CD14-positive monocyte (primary cell): Measurements from ENCODE around the gene RAP1B. TPM values are rescaled to one million over a fixed set of nuclear protein-coding genes. Genes with fewer than 3 reads are reported as not detected.
"Not testable (repeated sequence)": the region's sequence is repeated elsewhere in the genome, so short reads cannot be mapped to it uniquely, and the experiment has no call there.

ENCODE experiments used
- DNase-seq, 3 donors: peaks; one replicate each; pipeline ENCODE4 v3.0.0-alpha.2; 2011 to 2022
- H2AFZ ChIP-seq: 2 replicates; pipeline ENCODE4 v1.6.0; 2012; ENCODE audit warnings: mild to moderate bottlenecking, low read depth, low read length, inconsistent platforms; ENCODE audit not compliant: insufficient read depth, poor library complexity, severe bottlenecking
- H3K27ac ChIP-seq, 2 donors: 1 replicate in 1 of 2; 2 replicates in 1 of 2; pipeline ENCODE4 v1.5.1; 2012 to 2013; ENCODE audit warnings: low read length in 2 of 2, control low read depth in 1 of 2, inconsistent platforms in 1 of 2, low read depth in 1 of 2, mild to moderate bottlenecking in 1 of 2
- H3K27me3 ChIP-seq, 2 donors: one replicate each; pipeline versions ENCODE4 v1.6.0 to v1.6.1; 2011 to 2013; ENCODE audit warnings: low read length in 2 of 2; ENCODE audit not compliant: control insufficient read depth in 2 of 2, insufficient read depth in 2 of 2
- H3K36me3 ChIP-seq, 2 donors: replicated peaks in 1 of 2; 1 replicate in 1 of 2; 2 replicates in 1 of 2; pipeline versions ENCODE4 v1.5.1 to v1.6.1; 2012 to 2013; ENCODE audit warnings: low read length in 2 of 2, control low read depth in 1 of 2, inconsistent platforms in 1 of 2, mild to moderate bottlenecking in 1 of 2; ENCODE audit not compliant: insufficient read depth in 2 of 2, control insufficient read depth in 1 of 2
- H3K4me1 ChIP-seq, 2 donors: 1 replicate in 1 of 2; 2 replicates in 1 of 2; pipeline versions ENCODE4 v1.5.1 to v1.6.1; 2012 to 2013; ENCODE audit warnings: low read length in 2 of 2, control low read depth in 1 of 2, inconsistent platforms in 1 of 2, mild to moderate bottlenecking in 1 of 2, moderate library complexity in 1 of 2; ENCODE audit not compliant: insufficient read depth in 2 of 2, control insufficient read depth in 1 of 2
- H3K4me2 ChIP-seq: replicated peaks from 2 replicates; pipeline ENCODE3; 2012; ENCODE audit warnings: low read length, moderate library complexity, mild to moderate bottlenecking; ENCODE audit not compliant: poor library complexity, severe bottlenecking; ENCODE audit errors: extremely low read depth
- H3K4me3 ChIP-seq, 3 experiments: fragments of 200-600 bp in 1 of 3; sonication (generic) in 1 of 3; replicated peaks in 1 of 3; 1 replicate in 2 of 3; 2 replicates in 1 of 3; pipeline ENCODE4 v1.5.1; 2011 to 2013; ENCODE audit warnings: low read length in 3 of 3, mild to moderate bottlenecking in 3 of 3, control low read depth in 2 of 3, low read depth in 2 of 3, inconsistent platforms in 1 of 3, moderate library complexity in 1 of 3
- H3K79me2 ChIP-seq: 2 replicates; pipeline ENCODE4 v1.6.0; 2012; ENCODE audit warnings: mild to moderate bottlenecking, control low read depth, inconsistent platforms, low read length, moderate library complexity; ENCODE audit not compliant: insufficient read depth
- H3K9ac ChIP-seq: 2 replicates; pipeline ENCODE4 v1.6.0; 2017; ENCODE audit warnings: low read length, mild to moderate bottlenecking; ENCODE audit not compliant: insufficient read depth, poor library complexity, severe bottlenecking
- H3K9me3 ChIP-seq, 2 donors: replicated peaks in 1 of 2; 1 replicate in 1 of 2; 2 replicates in 1 of 2; pipeline versions ENCODE4 v1.5.1 to v1.6.1; 2012 to 2013; ENCODE audit warnings: low read length in 2 of 2, control low read depth in 1 of 2; ENCODE audit not compliant: control insufficient read depth in 1 of 2, insufficient read depth in 1 of 2
- H4K20me1 ChIP-seq: 2 replicates; pipeline ENCODE4 v1.6.0; 2012; ENCODE audit warnings: mild to moderate bottlenecking, low read length, control low read depth, moderate library complexity; ENCODE audit not compliant: insufficient read depth
- H3K27ac Mint-ChIP-seq, 7 donors: one replicate each; pipeline ENCODE4 v1.8.0; 2020; ENCODE audit warnings: mild to moderate bottlenecking in 7 of 7, mixed read lengths in 7 of 7, moderate library complexity in 6 of 7, inconsistent platforms in 2 of 7
- H3K27me3 Mint-ChIP-seq, 3 donors: one replicate each; pipeline ENCODE4 v1.8.0; 2021 to 2022; ENCODE audit warnings: low read depth in 3 of 3, mild to moderate bottlenecking in 3 of 3, mixed read lengths in 3 of 3, moderate library complexity in 3 of 3, inconsistent platforms in 1 of 3
- H3K36me3 Mint-ChIP-seq, 2 donors: one replicate each; pipeline ENCODE4 v1.8.0; 2020; ENCODE audit warnings: mixed read lengths in 2 of 2, inconsistent platforms in 1 of 2, mild to moderate bottlenecking in 1 of 2
- H3K4me1 Mint-ChIP-seq: one replicate; pipeline ENCODE4 v1.8.0; 2020; ENCODE audit warnings: mild to moderate bottlenecking, mixed read lengths
- H3K4me3 Mint-ChIP-seq, 2 donors: one replicate each; pipeline ENCODE4 v1.8.0; 2020; ENCODE audit warnings: mild to moderate bottlenecking in 2 of 2, mixed read lengths in 2 of 2, moderate library complexity in 1 of 2
- H3K9me3 Mint-ChIP-seq, 7 donors: one replicate each; pipeline ENCODE4 v1.8.0; 2020 to 2022; ENCODE audit warnings: mixed read lengths in 7 of 7, mild to moderate bottlenecking in 6 of 7, moderate library complexity in 6 of 7, inconsistent platforms in 2 of 7
- CTCF ChIP-seq: fragments of 200-600 bp; IDR thresholded peaks from one replicate; pipeline ENCODE4 v1.8.0; 2022; ENCODE audit warnings: antibody characterized with exemption, mild to moderate bottlenecking
- WGBS: methylation state at CpG from one replicate; pipeline ENCODE4 v1.1.5; 2013; ENCODE audit warnings: missing lambda C conversion rate; ENCODE audit not compliant: insufficient coverage; 5-methylcytosine and 5-hydroxymethylcytosine counted together
- intact Hi-C, 2 donors: fragments of 100-400 bp; cut with micrococcal nuclease; formaldehyde crosslinking; loops; one replicate each; pipeline versions ENCODE4 v1.15.0 to v1.15.1; 2023
- polyA plus RNA-seq, 3 donors: library from polyadenylated mRNA; depleted of rRNA in 1 of 3; unstranded in 2 of 3; stranded (reverse) in 1 of 3; fragments of 300-500 nt in 2 of 3; fragments of >200 nt in 1 of 3; fragmentation: Illumina TruSeq in 2 of 3; gene quantifications; 1 replicate in 2 of 3; 2 replicates in 1 of 3; pipeline ENCODE4 v1.2.3, GENCODE V29; 2012 to 2021

The RAP1B gene
- polyA plus RNA-seq, 3 donors, result 153 to 543 (median 461) TPM

DNA sequence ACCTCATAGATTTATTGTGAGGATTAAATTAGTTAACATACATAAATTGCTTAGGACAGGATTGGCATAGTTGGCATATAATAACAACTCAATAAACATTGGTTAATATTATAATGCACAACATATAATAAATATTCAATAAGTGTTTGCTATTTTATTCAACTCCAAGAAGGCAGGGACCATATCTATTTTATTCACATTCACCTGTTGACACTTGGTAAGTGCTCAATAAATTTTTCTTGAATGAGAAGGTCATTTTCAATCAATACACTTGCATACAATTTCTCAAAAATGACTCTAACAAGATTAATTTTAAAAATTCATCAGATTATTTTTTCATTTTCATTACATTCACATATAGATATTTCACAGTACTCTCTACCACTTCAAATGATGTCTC lies 63.7 kb downstream of the RAP1B start:
- no peaks in the 10 kb centered on the region for H3K27me3 ChIP-seq
- Mint-ChIP-seq H3K27me3 (no peaks in the 10 kb centered on the region), H3K4me3 (no peak overlapping the region), H3K27ac (no peak overlapping the region), H3K36me3 (no peaks in the 10 kb centered on the region), H3K4me1 (peaks cover 11% of the 10 kb centered on the region), H3K9me3 (no peaks in the 10 kb centered on the region)
- intact Hi-C loops, result no loop called here
- H3K27ac ChIP-seq, result no peak overlapping the region
- H3K4me1 ChIP-seq, result peaks cover 0 to 3% of the 10 kb centered on the region in 2 donors
- no peaks in the 10 kb centered on the region for H3K36me3 ChIP-seq
- H4K20me1 ChIP-seq, result no peaks in the 10 kb centered on the region
- no peak overlapping the region for H3K9ac ChIP-seq
- H3K4me2 ChIP-seq, result no peak overlapping the region
- DNase-seq, result no peak
- H3K79me2 ChIP-seq, result no peaks in the 10 kb centered on the region
- no peak overlapping the region for H3K4me3 ChIP-seq
- no peak for TF ChIP-seq CTCF
- no peak overlapping the region for H2AFZ ChIP-seq
- no peaks in the 10 kb centered on the region for H3K9me3 ChIP-seq

DNA sequence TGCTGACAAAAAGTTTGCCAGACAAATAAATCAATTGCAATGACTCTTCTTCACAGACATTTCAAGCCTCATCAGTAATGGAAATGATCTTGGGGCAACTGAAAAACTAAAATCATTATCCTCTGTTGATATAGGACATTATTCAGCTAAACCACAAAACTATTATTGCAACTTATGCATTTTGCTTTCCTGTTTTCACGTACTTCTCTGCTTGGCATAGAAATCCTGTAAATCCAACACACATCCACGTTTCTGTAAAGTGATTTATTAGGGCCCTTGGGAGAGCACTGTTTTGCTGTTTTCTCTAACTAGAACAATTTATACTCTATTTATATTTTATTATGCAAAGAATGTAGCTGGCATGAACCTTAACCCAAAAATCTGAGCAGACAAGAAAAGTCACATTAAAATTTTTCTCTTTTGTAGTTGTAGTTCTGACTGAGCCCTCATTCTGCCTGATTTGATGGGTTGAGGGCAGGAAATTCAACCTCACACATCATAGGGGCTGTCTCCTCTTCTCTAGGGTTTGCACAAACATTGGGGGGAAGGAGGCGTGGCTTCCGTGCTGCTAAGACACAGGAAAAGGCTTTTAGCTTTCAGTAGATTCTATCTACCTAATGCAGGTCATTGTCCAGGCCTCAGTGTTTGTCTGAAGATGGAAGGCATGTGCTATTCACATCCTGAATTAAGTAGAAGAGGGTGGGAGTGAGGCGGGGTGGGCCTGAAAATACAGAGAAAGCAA lies 64.6 kb downstream of the RAP1B start:
- Histone ChIP-seq H3K9me3 (no peaks in the 10 kb centered on the region), H3K4me1 (peaks cover 0 to 3% of the 10 kb centered on the region in 2 donors), H4K20me1 (no peaks in the 10 kb centered on the region), H3K4me3 (no peak overlapping the region), H3K9ac (no peak overlapping the region), H2AFZ (no peak overlapping the region), H3K27ac (no peak overlapping the region), H3K79me2 (no peaks in the 10 kb centered on the region), H3K36me3 (no peaks in the 10 kb centered on the region), H3K27me3 (no peaks in the 10 kb centered on the region), H3K4me2 (no peak overlapping the region)
- no peak for TF ChIP-seq CTCF
- DNase-seq, result no peak
- no peaks in the 10 kb centered on the region for H3K27me3 Mint-ChIP-seq
- no peaks in the 10 kb centered on the region for H3K9me3 Mint-ChIP-seq
- H3K27ac Mint-ChIP-seq, result no peak overlapping the region
- H3K4me1 Mint-ChIP-seq, result peaks cover 11% of the 10 kb centered on the region
- H3K4me3 Mint-ChIP-seq, result no peak overlapping the region
- no peaks in the 10 kb centered on the region for H3K36me3 Mint-ChIP-seq
- intact Hi-C loops, result no loop called here
- no CpG with 5 or more reads among the region's 5 CpGs for WGBS

GRCh38 chr12:68676854-68677253 lies 66.2 kb downstream of the RAP1B start:
- 100% methylated on average over 1 of the region's 5 CpGs for WGBS
- H3K9ac ChIP-seq, H2AFZ ChIP-seq, H3K79me2 ChIP-seq, H3K4me1 ChIP-seq, H3K9me3 Mint-ChIP-seq, H3K36me3 Mint-ChIP-seq, H3K27ac Mint-ChIP-seq, intact Hi-C loops, DNase-seq, H3K27me3 ChIP-seq, H3K27me3 Mint-ChIP-seq, H4K20me1 ChIP-seq, H3K4me1 Mint-ChIP-seq, H3K4me3 ChIP-seq, H3K27ac ChIP-seq, H3K4me2 ChIP-seq, H3K9me3 ChIP-seq, H3K36me3 ChIP-seq, H3K4me3 Mint-ChIP-seq: not testable (repeated sequence)
